K562 (cell line): ENCODE results near the gene CHCHD6. TPM values are rescaled to one million over a fixed set of nuclear protein-coding genes. Genes with fewer than 3 reads are reported as not detected.

Experiments used
- ATAC-seq: fragments of 200-7000 bp; cut with Tn5 transposase; 3 replicates; pipeline ENCODE4 v1.9.1; 2020; ENCODE audit warnings: moderate library complexity
- BruUV-seq: library from RNA; stranded (reverse); fragments of 400-500 nt; replicated peaks from 2 replicates; lab custom pipeline; 2021; lab: Mats Ljungman, UMichigan
- CTCF ChIA-PET: fragments of 300-600 bp; formaldehyde crosslinking; extraction: SDS; loops from one replicate; lab custom pipeline; 2021; ENCODE audit warnings: low intra/inter-chr PET ratio; lab: Yijun Ruan, JAX
- POLR2A ChIA-PET: fragments of 300-600, 350-650 bp; sonication (Branson Sonifier 250); formaldehyde crosslinking; extraction: SDS; loops from one replicate; lab custom pipeline; 2021; ENCODE audit warnings: antibody characterized with exemption, inconsistent platforms; lab: Yijun Ruan, JAX
- DNase-seq, 4 experiments: peaks; one replicate each; pipeline versions ENCODE4 v3.0.0 to v3.0.0-alpha.2; 2011 to 2018; ENCODE audit warnings: low spot score in 3 of 4, mixed read lengths in 3 of 4; ENCODE audit errors: extremely low read depth in 1 of 4
- FAIRE-seq: peaks from 2 replicates; lab custom pipeline; 2011; peaks lifted over from hg19 to GRCh38; lab: Jason Lieb, UNC
- H2AFZ ChIP-seq: 2 replicates; pipeline ENCODE4 v1.6.0; 2011; ENCODE audit warnings: low read depth, low read length, control low read depth, inconsistent platforms
- H3K27ac ChIP-seq: fragments of 200-600 bp; 3 replicates; pipeline ENCODE4 v1.8.0; 2011; ENCODE audit warnings: low read depth, mild to moderate bottlenecking, control low read depth, inconsistent platforms, low read length, moderate library complexity, mixed read lengths; ENCODE audit errors: extremely low read depth
- H3K27me3 ChIP-seq, 2 experiments: fragments of 300-600 bp in 1 of 2; 2 replicates in 1 of 2; 3 replicates in 1 of 2; pipeline versions ENCODE4 v1.6.0 to v1.8.0; 2011; ENCODE audit warnings: inconsistent platforms in 2 of 2, low read length in 2 of 2, mild to moderate bottlenecking in 1 of 2, mixed read lengths in 1 of 2, moderate library complexity in 1 of 2; ENCODE audit not compliant: control insufficient read depth in 2 of 2, insufficient read depth in 2 of 2
- H3K36me3 ChIP-seq: fragments of 300-600 bp; 3 replicates; pipeline ENCODE4 v1.8.0; 2011; ENCODE audit warnings: mild to moderate bottlenecking, low read length, inconsistent platforms; ENCODE audit not compliant: control insufficient read depth, insufficient read depth
- H3K4me1 ChIP-seq, 2 experiments: fragments of 200-600 bp in 1 of 2; replicated peaks in 1 of 2; 2 replicates in 1 of 2; 3 replicates in 1 of 2; pipeline versions ENCODE4 v1.5.1 to v1.8.0; 2011; ENCODE audit warnings: inconsistent platforms in 2 of 2, low read length in 2 of 2, mild to moderate bottlenecking in 1 of 2, mixed read lengths in 1 of 2, moderate library complexity in 1 of 2; ENCODE audit not compliant: control insufficient read depth in 2 of 2, insufficient read depth in 2 of 2
- H3K4me2 ChIP-seq: 2 replicates; pipeline ENCODE4 v1.6.1; 2011; ENCODE audit warnings: low read length, control low read depth, inconsistent platforms, mixed read lengths; ENCODE audit not compliant: insufficient read depth
- H3K4me3 ChIP-seq: fragments of 200-600 bp; sonication (generic), shearing (Covaris generic); 2 replicates; pipeline ENCODE4 v1.5.1; 2016; ENCODE audit warnings: control low read depth, inconsistent platforms
- H3K79me2 ChIP-seq: fragments of 200-600 bp; 3 replicates; pipeline ENCODE4 v1.8.0; 2011; ENCODE audit warnings: low read length, inconsistent platforms; ENCODE audit not compliant: control insufficient read depth, insufficient read depth
- H3K9ac ChIP-seq, 2 experiments: 2 replicates each; pipeline versions ENCODE4 v1.6.0 to v1.6.1; 2011; ENCODE audit warnings: low read depth in 2 of 2, low read length in 2 of 2, control low read depth in 1 of 2, inconsistent platforms in 1 of 2, mild to moderate bottlenecking in 1 of 2, mixed read lengths in 1 of 2; ENCODE audit not compliant: insufficient read depth in 1 of 2
- H3K9me1 ChIP-seq: one replicate; pipeline ENCODE4 v1.6.0; 2011; ENCODE audit warnings: inconsistent platforms, mild to moderate bottlenecking, low read length, moderate library complexity; ENCODE audit not compliant: control insufficient read depth, insufficient read depth
- H3K9me3 ChIP-seq: replicated peaks from 2 replicates; pipeline ENCODE4 v1.5.1; 2011; ENCODE audit warnings: low read depth, low read length, inconsistent platforms; ENCODE audit not compliant: control insufficient read depth, insufficient read depth
- H4K20me1 ChIP-seq: replicated peaks from 2 replicates; pipeline ENCODE4 v1.6.1; 2011; ENCODE audit warnings: low read length, inconsistent platforms, mixed read lengths; ENCODE audit not compliant: control insufficient read depth, insufficient read depth
- ELF1 ChIP-seq: fragments of 200-800 bp; sonication (Bioruptor generic); IDR thresholded peaks from 2 replicates; pipeline ENCODE4 v1.6.1; 2016; ENCODE audit warnings: missing genetic modification characterization, missing compliant biosample characterization
- ETV5 ChIP-seq: sonication (generic); formaldehyde crosslinking; IDR thresholded peaks from 2 replicates; pipeline ENCODE4 v1.4.0; 2020; ENCODE audit warnings: low read depth, mild to moderate bottlenecking, missing genetic modification reagents
- FOXK1 ChIP-seq: sonication (generic); formaldehyde crosslinking; IDR thresholded peaks from 2 replicates; pipeline ENCODE4 v1.8.0; 2022; ENCODE audit warnings: missing genetic modification reagents, mild to moderate bottlenecking, borderline replicate concordance
- GATAD2A ChIP-seq: fragments of 450-650 bp; IDR thresholded peaks from 2 replicates; pipeline ENCODE4 v1.6.1; 2017
- MCM3 ChIP-seq: fragments of 450-650 bp; IDR thresholded peaks from 2 replicates; pipeline ENCODE4 v1.6.1; 2016
- PRMT5 ChIP-seq: sonication (generic); formaldehyde crosslinking; IDR thresholded peaks from 2 replicates; pipeline ENCODE4 v1.5.0; 2020; ENCODE audit warnings: missing genetic modification reagents
- SMAD3 ChIP-seq: fragments of 450-650 bp; formaldehyde crosslinking; conservative IDR thresholded peaks from 2 replicates; pipeline ENCODE4 v1.4.0; 2020; ENCODE audit warnings: mild to moderate bottlenecking
- TAF9B ChIP-seq: fragments of 450-650 bp; IDR thresholded peaks from 2 replicates; pipeline ENCODE4 v1.6.1; 2018; ENCODE audit warnings: mild to moderate bottlenecking; ENCODE audit not compliant: partially characterized antibody
- TBP ChIP-seq: optimal IDR thresholded peaks from 2 replicates; pipeline ENCODE3; 2011; ENCODE audit warnings: low read depth, low read length, improper control_type of control experiment
- ZNF384 ChIP-seq: IDR thresholded peaks from 2 replicates; pipeline ENCODE4 v1.6.1; 2012; ENCODE audit warnings: low read depth, low read length, improper control_type of control experiment
- ZNF75A ChIP-seq: fragments of 450-650 bp; formaldehyde crosslinking; IDR thresholded peaks from 2 replicates; pipeline ENCODE4 v1.4.0; 2020; ENCODE audit warnings: mild to moderate bottlenecking
- WGBS: fragments of 100-300 bp; shearing (Covaris generic); methylation state at CpG from one replicate; pipeline ENCODE4 v1.1.6; 2016; ENCODE audit warnings: low coverage, mixed read lengths; ENCODE audit not compliant: insufficient coverage; ENCODE audit errors: missing lambda C conversion rate; 5-methylcytosine and 5-hydroxymethylcytosine counted together
- in situ Hi-C: fragments of 300-500 bp; cut with MboI; formaldehyde crosslinking; loops from 4 replicates; pipeline ENCODE4 v1.15.0; 2018; ENCODE audit warnings: inconsistent platforms, mixed read lengths
- intact Hi-C: fragments of 100-400 bp; cut with micrococcal nuclease; formaldehyde crosslinking; loops from 2 replicates; pipeline ENCODE4 v1.14.2; 2022
- polyA plus RNA-seq, 8 experiments: library from polyadenylated mRNA; depleted of rRNA in 4 of 8; stranded (reverse) in 5 of 8; unstranded in 3 of 8; fragments of >200 nt; fragmentation: Nextera tagmentation in 2 of 8; fragmentation: Illumina TruSeq in 1 of 8; extraction: Ambion mirVana in 2 of 8; extraction: Trizol in 1 of 8; gene quantifications; 2 replicates each; pipeline versions ENCODE4 v1.2.1 to v1.2.3, GENCODE V29; 2011 to 2014; ENCODE audit warnings: inconsistent platforms in 1 of 8, missing spikeins in 1 of 8
- total RNA-seq, 7 experiments: library from RNA; depleted of rRNA in 6 of 7; stranded (reverse); fragments of >200 nt in 6 of 7; fragmentation: Illumina TruSeq in 2 of 7; extraction: Trizol in 2 of 7; gene quantifications; 2 replicates each; pipeline versions ENCODE4 v1.2.1 to v1.2.3, GENCODE V29; 2011 to 2021; ENCODE audit warnings: low replicate concordance in 1 of 7
- TF ChIP-seq, protein P1 (sequence below): sonication (generic); formaldehyde crosslinking; IDR thresholded peaks from 2 replicates; pipeline ENCODE4 v1.8.0; 2023; ENCODE audit warnings: missing genetic modification reagents, mild to moderate bottlenecking, borderline replicate concordance
- TF ChIP-seq, protein P2 (sequence below): IDR thresholded peaks from 2 replicates; pipeline ENCODE4 v1.6.1; 2016; ENCODE audit warnings: missing genetic modification characterization, missing compliant biosample characterization
- TF ChIP-seq, protein P3 (sequence below): sonication (generic); formaldehyde crosslinking; IDR thresholded peaks from 2 replicates; pipeline ENCODE4 v1.5.0; 2020; ENCODE audit warnings: missing genetic modification reagents
- TF ChIP-seq, protein P4 (sequence below), 2 experiments: fragments of 450-650 bp; IDR thresholded peaks; 2 replicates each; pipeline ENCODE4 v1.6.1; 2016

Gene CHCHD6
- total and polyA plus RNA-seq, 9 of the 15 experiments (the other 6 are each of a cell fraction or from before 2014, with no cell fraction given) = 4.6 to 18.6 (median 10.9) TPM

DNA sequence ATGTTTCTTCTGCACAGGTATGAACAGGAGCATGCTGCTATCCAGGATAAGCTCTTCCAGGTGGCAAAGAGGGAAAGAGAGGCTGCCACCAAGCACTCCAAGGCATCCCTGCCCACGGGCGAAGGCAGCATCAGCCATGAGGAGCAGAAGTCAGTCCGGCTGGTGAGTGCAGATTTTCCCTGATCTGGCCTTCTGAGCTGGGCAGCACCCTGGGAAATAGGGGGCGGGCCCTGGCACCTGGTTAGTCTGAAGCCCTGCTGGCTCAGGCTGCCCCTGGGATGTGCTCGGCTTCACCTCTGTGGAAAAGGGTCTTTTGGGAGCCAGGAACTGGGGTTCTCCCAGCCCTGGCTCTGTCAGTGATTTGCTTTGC, 29.0 kb downstream of the CHCHD6 start:
- Histone ChIP-seq H3K4me2 (no peak overlapping the region), H3K27ac (no peak overlapping the region), H3K9ac (no peak overlapping the region; a peak in 1 of 4 replicates), H3K4me1 (no peaks in the 10 kb centered on the region), H3K79me2 (no peaks in the 10 kb centered on the region), H3K27me3 (no peaks in the 10 kb centered on the region), H2AFZ (no peak overlapping the region), H3K9me3 (no peaks in the 10 kb centered on the region), H4K20me1 (no peaks in the 10 kb centered on the region), H3K36me3 (peaks cover 6% of the 10 kb centered on the region; the same call in 2 of the 3 replicates), H3K4me3 (no peak overlapping the region), H3K9me1 (no peaks in the 10 kb centered on the region)
- ChIA-PET CTCF (no interaction called here), POLR2A (no interaction called here)
- no TSS peak for BruUV-seq
- ATAC-seq (no peak), DNase-seq (no peak), FAIRE-seq (no peak)
- 81% methylated on average over 4 of the region's 5 CpGs for WGBS
- intact Hi-C loops (no loop called here), in situ Hi-C loops (no loop called here)
- TF ChIP-seq ZNF75A (CRISPR knock-in tag) (no peak), PRMT5 (CRISPR knock-in tag) (no peak), TAF9B (no peak), ZNF384 (no peak), FOXK1 (CRISPR knock-in tag) (no peak), SMAD3 (CRISPR knock-in tag) (no peak), MCM3 (no peak), ETV5 (no peak), ELF1 (tag) (no peak), TBP (no peak), GATAD2A (no peak)
- TF ChIP-seq, protein P1, sequence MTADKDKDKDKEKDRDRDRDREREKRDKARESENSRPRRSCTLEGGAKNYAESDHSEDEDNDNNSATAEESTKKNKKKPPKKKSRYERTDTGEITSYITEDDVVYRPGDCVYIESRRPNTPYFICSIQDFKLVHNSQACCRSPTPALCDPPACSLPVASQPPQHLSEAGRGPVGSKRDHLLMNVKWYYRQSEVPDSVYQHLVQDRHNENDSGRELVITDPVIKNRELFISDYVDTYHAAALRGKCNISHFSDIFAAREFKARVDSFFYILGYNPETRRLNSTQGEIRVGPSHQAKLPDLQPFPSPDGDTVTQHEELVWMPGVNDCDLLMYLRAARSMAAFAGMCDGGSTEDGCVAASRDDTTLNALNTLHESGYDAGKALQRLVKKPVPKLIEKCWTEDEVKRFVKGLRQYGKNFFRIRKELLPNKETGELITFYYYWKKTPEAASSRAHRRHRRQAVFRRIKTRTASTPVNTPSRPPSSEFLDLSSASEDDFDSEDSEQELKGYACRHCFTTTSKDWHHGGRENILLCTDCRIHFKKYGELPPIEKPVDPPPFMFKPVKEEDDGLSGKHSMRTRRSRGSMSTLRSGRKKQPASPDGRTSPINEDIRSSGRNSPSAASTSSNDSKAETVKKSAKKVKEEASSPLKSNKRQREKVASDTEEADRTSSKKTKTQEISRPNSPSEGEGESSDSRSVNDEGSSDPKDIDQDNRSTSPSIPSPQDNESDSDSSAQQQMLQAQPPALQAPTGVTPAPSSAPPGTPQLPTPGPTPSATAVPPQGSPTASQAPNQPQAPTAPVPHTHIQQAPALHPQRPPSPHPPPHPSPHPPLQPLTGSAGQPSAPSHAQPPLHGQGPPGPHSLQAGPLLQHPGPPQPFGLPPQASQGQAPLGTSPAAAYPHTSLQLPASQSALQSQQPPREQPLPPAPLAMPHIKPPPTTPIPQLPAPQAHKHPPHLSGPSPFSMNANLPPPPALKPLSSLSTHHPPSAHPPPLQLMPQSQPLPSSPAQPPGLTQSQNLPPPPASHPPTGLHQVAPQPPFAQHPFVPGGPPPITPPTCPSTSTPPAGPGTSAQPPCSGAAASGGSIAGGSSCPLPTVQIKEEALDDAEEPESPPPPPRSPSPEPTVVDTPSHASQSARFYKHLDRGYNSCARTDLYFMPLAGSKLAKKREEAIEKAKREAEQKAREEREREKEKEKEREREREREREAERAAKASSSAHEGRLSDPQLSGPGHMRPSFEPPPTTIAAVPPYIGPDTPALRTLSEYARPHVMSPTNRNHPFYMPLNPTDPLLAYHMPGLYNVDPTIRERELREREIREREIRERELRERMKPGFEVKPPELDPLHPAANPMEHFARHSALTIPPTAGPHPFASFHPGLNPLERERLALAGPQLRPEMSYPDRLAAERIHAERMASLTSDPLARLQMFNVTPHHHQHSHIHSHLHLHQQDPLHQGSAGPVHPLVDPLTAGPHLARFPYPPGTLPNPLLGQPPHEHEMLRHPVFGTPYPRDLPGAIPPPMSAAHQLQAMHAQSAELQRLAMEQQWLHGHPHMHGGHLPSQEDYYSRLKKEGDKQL (CRISPR knock-in tag) = no peak
- TF ChIP-seq, protein P2, sequence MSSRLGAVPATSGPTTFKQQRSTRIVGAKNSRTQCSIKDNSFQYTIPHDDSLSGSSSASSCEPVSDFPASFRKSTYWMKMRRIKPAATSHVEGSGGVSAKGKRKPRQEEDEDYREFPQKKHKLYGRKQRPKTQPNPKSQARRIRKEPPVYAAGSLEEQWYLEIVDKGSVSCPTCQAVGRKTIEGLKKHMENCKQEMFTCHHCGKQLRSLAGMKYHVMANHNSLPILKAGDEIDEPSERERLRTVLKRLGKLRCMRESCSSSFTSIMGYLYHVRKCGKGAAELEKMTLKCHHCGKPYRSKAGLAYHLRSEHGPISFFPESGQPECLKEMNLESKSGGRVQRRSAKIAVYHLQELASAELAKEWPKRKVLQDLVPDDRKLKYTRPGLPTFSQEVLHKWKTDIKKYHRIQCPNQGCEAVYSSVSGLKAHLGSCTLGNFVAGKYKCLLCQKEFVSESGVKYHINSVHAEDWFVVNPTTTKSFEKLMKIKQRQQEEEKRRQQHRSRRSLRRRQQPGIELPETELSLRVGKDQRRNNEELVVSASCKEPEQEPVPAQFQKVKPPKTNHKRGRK (tag) = no peak
- TF ChIP-seq, protein P3, sequence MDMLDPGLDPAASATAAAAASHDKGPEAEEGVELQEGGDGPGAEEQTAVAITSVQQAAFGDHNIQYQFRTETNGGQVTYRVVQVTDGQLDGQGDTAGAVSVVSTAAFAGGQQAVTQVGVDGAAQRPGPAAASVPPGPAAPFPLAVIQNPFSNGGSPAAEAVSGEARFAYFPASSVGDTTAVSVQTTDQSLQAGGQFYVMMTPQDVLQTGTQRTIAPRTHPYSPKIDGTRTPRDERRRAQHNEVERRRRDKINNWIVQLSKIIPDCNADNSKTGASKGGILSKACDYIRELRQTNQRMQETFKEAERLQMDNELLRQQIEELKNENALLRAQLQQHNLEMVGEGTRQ = no peak
- TF ChIP-seq, protein P4, sequence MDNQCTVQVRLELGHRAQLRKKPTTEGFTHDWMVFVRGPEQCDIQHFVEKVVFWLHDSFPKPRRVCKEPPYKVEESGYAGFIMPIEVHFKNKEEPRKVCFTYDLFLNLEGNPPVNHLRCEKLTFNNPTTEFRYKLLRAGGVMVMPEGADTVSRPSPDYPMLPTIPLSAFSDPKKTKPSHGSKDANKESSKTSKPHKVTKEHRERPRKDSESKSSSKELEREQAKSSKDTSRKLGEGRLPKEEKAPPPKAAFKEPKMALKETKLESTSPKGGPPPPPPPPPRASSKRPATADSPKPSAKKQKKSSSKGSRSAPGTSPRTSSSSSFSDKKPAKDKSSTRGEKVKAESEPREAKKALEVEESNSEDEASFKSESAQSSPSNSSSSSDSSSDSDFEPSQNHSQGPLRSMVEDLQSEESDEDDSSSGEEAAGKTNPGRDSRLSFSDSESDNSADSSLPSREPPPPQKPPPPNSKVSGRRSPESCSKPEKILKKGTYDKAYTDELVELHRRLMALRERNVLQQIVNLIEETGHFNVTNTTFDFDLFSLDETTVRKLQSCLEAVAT (IDR thresholded peaks at IDR 0.05) = no peak
